ENCODE results near the gene MISP3. TPM values are rescaled to one million over a fixed set of nuclear protein-coding genes. Genes with fewer than 3 reads are reported as not detected.
"Not testable (repeated sequence)": the region's sequence is repeated elsewhere in the genome, so short reads cannot be mapped to it uniquely, and the experiment has no call there.

Gene MISP3
- total RNA-seq, 1 donor from 2014 or later: not detected

GRCh38 chr19:14030997-14031718 is 41.4 kb upstream of the MISP3 start:
- Mint-ChIP-seq H3K27ac (ENCODE audit: unreplicated experiment) (peak overlapping the region; percentile 27), H3K9me3 (ENCODE audit: unreplicated experiment) (no peaks in the 10 kb centered on the region), H3K27me3 (ENCODE audit: unreplicated experiment) (peaks cover 10% of the 10 kb centered on the region), H3K4me1 (ENCODE audit: unreplicated experiment) (peaks cover 3% of the 10 kb centered on the region), H3K36me3 (ENCODE audit: low read depth, unreplicated experiment) (no peaks in the 10 kb centered on the region), H3K4me3 (ENCODE audit: unreplicated experiment) (peak overlapping the region; percentile 81)
- DNase-seq (ENCODE audit: low spot score): no peak
- TF ChIP-seq CTCF (IDR thresholded peaks at IDR 0.05; ENCODE audit: unreplicated experiment): no peak

GRCh38 chr19:14031719-14032480 is 40.7 kb upstream of the MISP3 start, which contains the start of gene IL27RA:
Gene IL27RA (plus strand): TSS chr19:14031762. CDS start chr19:14031873, 111 bp downstream.
- TF ChIP-seq CTCF (IDR thresholded peaks at IDR 0.05; ENCODE audit: unreplicated experiment): peak; percentile 64
- peaks cover 10% of the 10 kb centered on the region for H3K27me3 Mint-ChIP-seq (ENCODE audit: unreplicated experiment)
- DNase-seq (ENCODE audit: low spot score): peak; percentile 52
- no peaks in the 10 kb centered on the region for H3K9me3 Mint-ChIP-seq (ENCODE audit: unreplicated experiment)
- H3K4me1 Mint-ChIP-seq (ENCODE audit: unreplicated experiment): peaks cover 3% of the 10 kb centered on the region
- H3K27ac Mint-ChIP-seq (ENCODE audit: unreplicated experiment): peak within 1 kb of the TSS; percentile 27
- no peaks in the 10 kb centered on the region for H3K36me3 Mint-ChIP-seq (ENCODE audit: low read depth, unreplicated experiment)
- peak within 1 kb of the TSS; percentile 81 for H3K4me3 Mint-ChIP-seq (ENCODE audit: unreplicated experiment)

- Mint-ChIP-seq H3K9me3 (ENCODE audit: unreplicated experiment) (no peaks in the 10 kb centered on the region), H3K27ac (ENCODE audit: unreplicated experiment) (peak overlapping the region; percentile 32), H3K36me3 (ENCODE audit: low read depth, unreplicated experiment) (no peaks in the 10 kb centered on the region), H3K27me3 (ENCODE audit: unreplicated experiment) (peaks cover 13% of the 10 kb centered on the region), H3K4me1 (ENCODE audit: unreplicated experiment) (peaks cover 3% of the 10 kb centered on the region), H3K4me3 (ENCODE audit: unreplicated experiment) (no peak overlapping the region)
- no peak for TF ChIP-seq CTCF (IDR thresholded peaks at IDR 0.05; ENCODE audit: unreplicated experiment)
- DNase-seq (ENCODE audit: low spot score): no peak
Measured at GRCh38 chr19:14033946-14034345, 38.6 kb upstream of the MISP3 start.

GRCh38 chr19:14035159-14035558 is 37.4 kb upstream of the MISP3 start:
- H3K4me3 Mint-ChIP-seq (ENCODE audit: unreplicated experiment); H3K4me1 Mint-ChIP-seq (ENCODE audit: unreplicated experiment); H3K9me3 Mint-ChIP-seq (ENCODE audit: unreplicated experiment); H3K36me3 Mint-ChIP-seq (ENCODE audit: low read depth, unreplicated experiment); H3K27ac Mint-ChIP-seq (ENCODE audit: unreplicated experiment); DNase-seq (ENCODE audit: low spot score): not testable (repeated sequence)
- peaks cover 10% of the 10 kb centered on the region for H3K27me3 Mint-ChIP-seq (ENCODE audit: unreplicated experiment)

GRCh38 chr19:14035706-14036105 is 36.9 kb upstream of the MISP3 start:
- no peaks in the 10 kb centered on the region for H3K9me3 Mint-ChIP-seq (ENCODE audit: unreplicated experiment)
- DNase-seq (ENCODE audit: low spot score): no peak
- H3K27me3 Mint-ChIP-seq (ENCODE audit: unreplicated experiment): peaks cover 10% of the 10 kb centered on the region
- H3K36me3 Mint-ChIP-seq (ENCODE audit: low read depth, unreplicated experiment): no peaks in the 10 kb centered on the region
- peaks cover 3% of the 10 kb centered on the region for H3K4me1 Mint-ChIP-seq (ENCODE audit: unreplicated experiment)
- no peak overlapping the region for H3K4me3 Mint-ChIP-seq (ENCODE audit: unreplicated experiment)
- no peak overlapping the region for H3K27ac Mint-ChIP-seq (ENCODE audit: unreplicated experiment)
- TF ChIP-seq CTCF (IDR thresholded peaks at IDR 0.05; ENCODE audit: unreplicated experiment): no peak
